GM21737 (cell line): ENCODE measurements around the gene ZNF841.
A peak's percentile ranks its signal among the peaks of the same experiment; 100 is the strongest.
"Not testable (repeated sequence)": the region's sequence is repeated elsewhere in the genome, so short reads cannot be mapped to it uniquely, and the experiment has no call there.

Source experiments
- ATAC-seq: cut with Tn5 transposase; IDR thresholded peaks from one replicate; pipeline ENCODE4 v1.9.1; 2021; ENCODE audit warnings: mild to moderate bottlenecking, moderate library complexity; ENCODE audit not compliant: unreplicated experiment

The ZNF841 gene

GRCh38 chr19:52095172-52096014 is at the start of gene ZNF841:
Gene ZNF841, minus strand, starts transcription at chr19:52095765. Its CDS starts 10,964 bp downstream, at chr19:52084801.
- ATAC-seq: peak; percentile 96

- ATAC-seq: no peak
Observed at GRCh38 chr19:52142001-52142595, 46.5 kb upstream of the ZNF841 start.

DNA sequence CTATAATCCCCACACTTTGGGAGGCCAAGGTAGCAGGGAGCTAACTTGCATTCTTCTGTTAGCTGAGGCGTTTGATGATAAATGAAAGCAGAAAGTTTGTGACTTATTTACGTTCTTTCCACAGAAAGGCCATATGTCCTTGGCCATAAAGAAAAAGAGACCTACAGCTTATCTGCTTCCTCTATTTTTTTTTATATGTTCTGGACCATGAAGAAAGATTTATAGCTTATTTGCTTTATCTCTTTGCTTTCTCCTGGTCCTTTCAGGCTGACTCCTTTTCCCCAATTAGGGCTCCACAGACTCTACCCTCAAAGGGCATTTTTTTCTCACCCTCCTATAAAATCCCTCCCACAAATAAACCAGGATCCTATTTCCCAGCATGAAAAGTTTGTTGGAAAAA is 45.6 kb upstream of the ZNF841 start:
- ATAC-seq: no peak

- ATAC-seq: peak; percentile 95
Observed at GRCh38 chr19:52140032-52140710, 44.6 kb upstream of the ZNF841 start.

GRCh38 chr19:52139252-52140031 is 43.9 kb upstream of the ZNF841 start, which contains the start of gene ZNF616:
Gene ZNF616, minus strand, starts transcription at chr19:52139938. Its CDS starts 9,426 bp downstream, at chr19:52130512.
- peak; percentile 58 for ATAC-seq

- no peak for ATAC-seq
Observed at GRCh38 chr19:52138983-52139251, 43.4 kb upstream of the ZNF841 start.

DNA sequence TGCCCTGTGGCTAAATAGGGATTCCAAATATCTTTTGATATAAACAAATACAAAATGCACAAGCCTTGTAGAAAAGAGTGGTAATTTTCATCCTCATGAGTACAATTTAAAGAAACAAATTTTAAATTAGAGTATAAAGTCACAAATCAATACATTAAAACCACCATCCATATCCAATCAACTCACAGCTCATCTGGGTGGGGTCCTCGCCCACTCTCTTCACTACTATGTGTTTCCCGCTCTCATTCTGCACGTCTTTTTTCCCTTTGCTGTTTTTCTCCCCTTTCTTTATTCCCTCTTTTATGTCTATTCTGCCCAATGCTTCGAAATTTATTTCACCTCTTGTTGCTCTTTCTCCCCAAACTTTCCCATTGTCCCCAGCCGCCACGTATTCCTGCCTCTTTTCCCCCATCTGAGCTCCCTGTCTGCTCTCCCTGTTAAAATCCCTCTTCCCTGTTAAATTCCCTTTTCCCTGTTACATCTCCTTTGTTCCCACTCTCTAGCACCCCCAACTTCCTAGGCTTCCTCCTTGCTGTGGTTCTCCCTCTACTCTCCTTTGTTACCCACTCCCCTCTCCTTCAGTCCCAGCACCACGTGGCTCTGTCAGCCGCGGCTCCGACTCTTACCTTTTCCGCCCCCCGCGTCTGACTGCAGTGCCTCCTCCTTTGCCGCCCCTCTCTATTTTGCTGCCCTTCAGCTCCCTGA is 42.9 kb upstream of the ZNF841 start:
- no peak for ATAC-seq

DNA sequence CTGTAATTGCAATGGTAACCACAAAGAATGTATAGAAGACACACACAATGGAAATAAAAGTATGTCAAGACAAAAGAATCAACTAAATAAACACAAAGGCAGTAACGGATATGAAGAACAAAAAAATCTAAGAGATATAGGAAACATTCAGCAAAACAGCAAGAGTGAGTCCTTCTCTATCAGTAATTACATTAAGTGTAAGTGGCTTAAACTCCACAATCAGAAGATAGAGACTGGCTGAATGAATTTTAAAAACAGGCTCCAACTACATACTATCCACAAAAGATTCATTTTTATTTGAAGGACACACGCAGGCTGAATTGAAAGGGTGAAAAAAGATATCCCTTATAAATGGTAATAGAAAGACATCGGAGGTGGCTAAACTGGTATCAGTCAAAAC is 24.7 kb upstream of the ZNF841 start:
- ATAC-seq: no peak

DNA sequence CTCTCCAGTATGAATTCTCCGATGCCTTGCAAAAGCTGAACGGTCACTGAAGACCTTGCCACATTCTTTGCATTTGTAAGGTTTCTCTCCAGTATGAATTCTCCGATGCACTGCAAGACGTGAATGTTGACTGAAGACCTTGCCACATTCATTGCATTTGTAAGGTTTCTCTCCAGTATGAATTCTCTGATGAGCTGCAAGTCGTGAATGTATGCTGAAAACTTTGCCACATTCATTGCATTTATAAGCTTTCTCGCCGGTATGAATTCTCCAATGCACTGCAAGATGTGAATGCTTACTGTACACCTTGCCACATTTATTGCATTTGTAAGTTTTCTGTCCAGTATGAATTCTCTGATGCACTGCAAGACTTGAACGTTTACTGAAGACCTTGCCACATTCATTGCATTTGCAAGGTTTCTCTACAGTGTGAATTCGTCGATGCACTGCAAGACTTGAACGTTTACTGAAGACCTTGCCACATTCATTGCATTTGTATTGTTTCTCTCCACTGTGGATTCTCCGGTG is 20.0 kb upstream of the ZNF841 start:
- ATAC-seq: no peak

- ATAC-seq: no peak
Observed at GRCh38 chr19:52114691-52115090, 19.1 kb upstream of the ZNF841 start.

GRCh38 chr19:52112624-52113023 is 17.1 kb upstream of the ZNF841 start:
- ATAC-seq: no peak

- no peak for ATAC-seq
Observed at GRCh38 chr19:52110780-52111179, 15.2 kb upstream of the ZNF841 start.

GRCh38 chr19:52102782-52103181 is 7.2 kb upstream of the ZNF841 start:
- no peak for ATAC-seq

DNA sequence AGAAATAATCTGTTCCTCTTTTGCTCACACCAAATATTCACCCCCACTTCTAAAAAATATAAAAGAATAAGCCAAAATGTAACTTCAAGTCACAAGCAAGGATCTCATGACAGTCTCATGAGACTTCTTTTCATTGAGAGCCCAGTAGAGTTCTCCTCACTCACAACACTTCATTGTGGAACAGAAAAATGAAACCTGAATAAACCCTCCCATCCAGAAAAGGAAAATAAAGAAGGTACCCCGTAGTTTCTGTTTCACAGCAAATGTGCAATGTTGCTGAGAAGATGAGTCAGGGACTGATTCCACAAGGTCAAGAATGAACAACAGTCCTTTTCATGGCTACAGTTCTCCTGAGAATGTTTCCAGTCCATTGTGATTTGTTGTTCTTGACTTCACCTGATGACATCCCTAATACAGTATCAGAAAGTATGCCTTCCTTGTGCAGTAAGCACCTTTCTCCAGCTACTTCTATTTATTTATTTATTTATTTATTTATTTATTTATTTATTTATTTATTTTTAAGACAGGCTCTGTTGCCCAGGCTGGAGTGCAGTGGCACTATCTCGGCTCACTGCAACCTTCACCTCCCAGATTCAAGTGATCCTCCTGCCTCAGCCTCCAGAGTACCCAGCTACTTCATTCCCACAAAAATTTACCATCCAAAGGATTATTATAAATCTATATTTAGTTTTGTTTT is 6.4 kb upstream of the ZNF841 start:
- no peak for ATAC-seq

DNA sequence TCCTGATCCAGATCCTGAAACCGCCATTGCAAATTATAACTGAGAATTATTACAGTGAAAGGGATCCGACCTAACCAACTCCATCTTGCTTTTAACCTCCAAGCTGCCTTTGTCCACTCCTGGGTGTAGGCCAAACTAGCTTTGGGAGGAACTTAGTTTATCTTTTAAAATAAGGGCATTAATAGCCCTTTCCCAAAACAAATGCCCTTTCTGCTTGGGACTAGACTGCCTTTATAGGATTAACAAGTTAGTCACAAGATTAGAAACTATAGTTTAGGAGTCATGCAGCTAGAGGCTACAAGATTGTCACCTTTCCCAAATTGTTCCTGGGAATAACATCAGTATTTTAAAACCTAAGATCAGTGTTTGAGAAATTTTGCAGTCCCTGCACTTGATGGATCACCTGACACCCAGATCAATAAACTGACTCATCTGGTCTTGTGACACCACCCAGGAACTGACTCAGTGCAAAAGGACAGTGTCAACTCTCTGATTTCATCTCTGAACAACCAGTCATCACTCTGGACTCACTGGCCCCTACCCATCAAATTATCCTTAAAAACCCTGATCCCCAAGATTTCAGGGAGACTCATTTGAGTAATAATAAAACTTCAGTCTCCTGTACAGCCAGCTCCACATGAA is 4.1 kb upstream of the ZNF841 start:
- no peak for ATAC-seq

DNA sequence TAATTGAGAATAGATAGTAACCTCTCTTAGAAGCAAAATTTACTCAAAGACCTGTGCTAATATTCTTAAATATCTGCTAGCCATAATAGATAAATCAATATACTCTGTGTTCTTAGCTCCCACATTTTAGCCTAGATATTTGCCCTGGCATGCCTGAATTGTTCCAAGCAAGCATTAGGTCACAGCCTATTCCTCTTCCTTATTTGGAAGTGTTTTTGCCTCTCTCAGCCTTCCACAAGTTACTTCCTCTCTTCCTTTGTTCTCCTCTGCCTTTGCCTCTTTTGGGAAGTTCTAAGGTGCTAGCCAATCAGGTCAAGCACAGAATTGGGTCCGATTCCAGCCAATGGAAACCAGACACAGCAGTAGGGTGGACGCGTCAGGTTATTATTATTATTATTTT is 851 bp upstream of the ZNF841 start:
- not testable (repeated sequence) for ATAC-seq

GRCh38 chr19:52094526-52095130 is 937 bp downstream of the ZNF841 start:
- ATAC-seq: no peak

GRCh38 chr19:52086481-52086880 is 9.1 kb downstream of the ZNF841 start:
- ATAC-seq: no peak

DNA sequence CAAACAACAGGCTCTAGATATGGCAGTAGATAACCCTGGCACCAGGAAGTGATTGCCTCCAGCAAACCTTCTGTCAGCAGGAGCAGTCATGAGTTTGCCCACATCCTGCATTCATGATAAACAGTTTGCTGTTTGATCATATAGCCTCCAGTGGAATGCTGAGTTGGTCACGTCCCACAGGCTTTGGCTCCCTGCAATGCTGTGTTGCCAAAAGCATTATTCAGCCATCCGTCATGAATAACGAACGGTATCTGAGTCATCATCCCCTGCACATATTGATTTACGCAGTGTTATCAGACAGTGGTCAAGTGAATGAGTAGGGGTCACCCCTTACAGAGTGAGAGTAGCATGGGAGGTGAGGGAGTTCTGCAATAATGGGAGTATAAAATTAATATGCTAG is 25.1 kb downstream of the ZNF841 start:
- no peak for ATAC-seq
